Fibroblast of mammary gland (primary cell): ENCODE measurements around the gene IGSF22.

ENCODE experiments used
- DNase-seq: peaks from one replicate; pipeline ENCODE4 v3.0.0-alpha.2; 2010; ENCODE audit warnings: low read depth
- H3K4me3 ChIP-seq: 2 replicates; pipeline ENCODE4 v1.5.1; 2011; ENCODE audit warnings: low read depth, mild to moderate bottlenecking, low read length, moderate library complexity; ENCODE audit not compliant: control insufficient read depth
- TF ChIP-seq, protein P1 (sequence below): conservative IDR thresholded peaks from 2 replicates; pipeline ENCODE4 v1.5.1; 2011; ENCODE audit warnings: low read depth, low read length, inconsistent platforms; ENCODE audit not compliant: control insufficient read depth, insufficient read depth

Gene IGSF22

DNA sequence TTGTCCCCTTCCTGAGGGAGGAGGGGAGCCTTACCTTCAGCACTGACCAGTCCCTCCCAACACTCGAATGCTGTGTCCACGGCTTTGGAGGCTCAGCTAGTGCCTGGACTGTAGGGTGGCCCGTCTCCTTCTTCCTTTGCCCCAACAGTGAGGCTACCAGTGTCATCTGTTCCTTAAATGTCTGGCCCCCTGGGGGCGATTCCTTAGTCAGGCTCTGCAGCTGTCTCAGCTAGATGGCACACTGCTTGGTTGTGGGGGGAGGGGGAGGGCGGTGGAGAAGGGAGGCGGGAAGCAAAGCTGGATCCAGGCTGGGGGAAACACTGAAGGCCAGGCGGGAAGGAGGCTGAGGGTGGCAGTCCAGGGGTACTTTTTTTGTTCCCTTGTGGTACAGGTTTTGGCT, at the start of gene IGSF22:
TSS of gene IGSF22 (minus strand) at position 149 of the 400 bp plus-strand sequence. CDS start 1,952 bp downstream, outside the sequence.
- DNase-seq = no peak
- TF ChIP-seq, protein P1, sequence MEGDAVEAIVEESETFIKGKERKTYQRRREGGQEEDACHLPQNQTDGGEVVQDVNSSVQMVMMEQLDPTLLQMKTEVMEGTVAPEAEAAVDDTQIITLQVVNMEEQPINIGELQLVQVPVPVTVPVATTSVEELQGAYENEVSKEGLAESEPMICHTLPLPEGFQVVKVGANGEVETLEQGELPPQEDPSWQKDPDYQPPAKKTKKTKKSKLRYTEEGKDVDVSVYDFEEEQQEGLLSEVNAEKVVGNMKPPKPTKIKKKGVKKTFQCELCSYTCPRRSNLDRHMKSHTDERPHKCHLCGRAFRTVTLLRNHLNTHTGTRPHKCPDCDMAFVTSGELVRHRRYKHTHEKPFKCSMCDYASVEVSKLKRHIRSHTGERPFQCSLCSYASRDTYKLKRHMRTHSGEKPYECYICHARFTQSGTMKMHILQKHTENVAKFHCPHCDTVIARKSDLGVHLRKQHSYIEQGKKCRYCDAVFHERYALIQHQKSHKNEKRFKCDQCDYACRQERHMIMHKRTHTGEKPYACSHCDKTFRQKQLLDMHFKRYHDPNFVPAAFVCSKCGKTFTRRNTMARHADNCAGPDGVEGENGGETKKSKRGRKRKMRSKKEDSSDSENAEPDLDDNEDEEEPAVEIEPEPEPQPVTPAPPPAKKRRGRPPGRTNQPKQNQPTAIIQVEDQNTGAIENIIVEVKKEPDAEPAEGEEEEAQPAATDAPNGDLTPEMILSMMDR = no peak
- H3K4me3 ChIP-seq = no peak within 1 kb of the TSS

GRCh38 chr11:18774801-18775200, 48.8 kb upstream of the IGSF22 start:
- DNase-seq = no peak
- TF ChIP-seq, protein P1 = no peak
- no peak overlapping the region for H3K4me3 ChIP-seq

DNA sequence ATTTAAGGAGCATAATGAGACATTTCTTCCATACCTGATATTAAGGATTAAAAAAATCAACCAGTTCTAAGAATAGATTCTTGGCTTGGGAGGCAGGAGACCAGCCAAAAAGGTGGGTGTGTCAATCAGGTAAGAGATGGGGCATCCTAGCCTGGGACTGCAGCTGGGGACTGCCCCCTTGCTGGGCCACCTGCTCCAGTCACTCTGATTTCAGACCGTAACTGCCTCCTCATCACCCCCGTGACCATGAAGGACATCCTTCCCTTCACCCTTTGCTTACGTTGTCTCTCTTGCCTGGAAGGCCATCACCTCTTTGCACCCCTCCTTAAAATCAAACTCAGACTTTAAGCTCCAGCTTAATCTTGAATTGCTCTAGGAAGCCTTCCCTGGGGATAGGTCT, 47.7 kb upstream of the IGSF22 start:
- no peak overlapping the region for H3K4me3 ChIP-seq
- TF ChIP-seq, protein P1 = no peak

DNA sequence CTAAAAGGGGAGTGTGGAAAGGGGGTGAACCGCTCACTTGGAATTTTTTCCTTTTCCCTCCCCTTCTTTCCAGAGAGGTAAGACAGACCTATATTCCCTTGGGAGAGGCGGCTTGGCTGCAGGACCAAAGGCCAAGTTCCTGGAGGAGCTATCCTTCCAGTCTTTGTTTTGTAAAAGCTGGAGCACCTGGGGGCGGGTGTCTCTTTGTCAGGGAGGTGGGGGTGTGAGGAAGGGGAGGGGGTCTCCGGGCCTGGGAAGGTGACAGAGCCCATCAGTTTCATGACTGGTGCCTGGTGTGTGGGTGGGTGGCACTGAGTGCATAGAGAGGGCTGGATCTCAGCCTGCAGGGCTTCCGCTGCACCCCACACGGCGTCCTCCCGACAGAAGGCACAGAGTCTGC, 47.1 kb upstream of the IGSF22 start:
- H3K4me3 ChIP-seq = no peak overlapping the region
- DNase-seq = no peak
- TF ChIP-seq, protein P1 = no peak

More for the DNA sequence above, 47.7 kb upstream of the IGSF22 start:
- DNase-seq = no peak

DNA sequence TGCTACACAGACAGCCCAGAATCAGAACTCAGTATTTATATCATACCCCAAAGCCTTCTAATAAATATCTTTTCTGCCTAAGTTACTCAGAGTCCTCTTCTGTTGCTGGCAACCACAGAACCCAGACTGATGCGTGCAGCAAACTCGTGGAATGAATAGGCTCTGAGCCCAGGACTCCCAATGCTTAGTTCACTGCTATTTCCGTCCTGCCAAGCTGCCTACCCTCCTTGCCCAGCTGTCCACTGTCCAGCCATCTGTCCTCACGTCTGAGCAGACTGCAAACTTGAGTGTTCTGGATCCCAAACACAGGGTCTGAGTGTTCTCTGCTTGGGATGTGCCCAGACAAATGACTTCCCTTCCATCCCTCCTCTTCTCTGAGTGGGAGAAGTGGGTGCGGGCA, 46.2 kb upstream of the IGSF22 start:
- TF ChIP-seq, protein P1 = no peak
- no peak for DNase-seq

GRCh38 chr11:18771266-18772035, 45.5 kb upstream of the IGSF22 start:
- DNase-seq = no peak
- TF ChIP-seq, protein P1 = no peak

More for the DNA sequence above, 46.2 kb upstream of the IGSF22 start:
- H3K4me3 ChIP-seq = no peak overlapping the region

More at GRCh38 chr11:18771266-18772035, 45.5 kb upstream of the IGSF22 start:
- no peak overlapping the region for H3K4me3 ChIP-seq
